HEK293 (cell line): Measurements from ENCODE around the gene GAK.

Source experiments
- CTCF ChIP-seq: fragments of 450-650 bp; formaldehyde crosslinking; IDR thresholded peaks from 2 replicates; pipeline ENCODE4 v1.5.1; 2016; ENCODE audit warnings: missing biosample characterization, missing genetic modification characterization
- ZBTB11 ChIP-seq: fragments of 450-650 bp; formaldehyde crosslinking; conservative IDR thresholded peaks from 2 replicates; pipeline ENCODE4 v1.5.1; 2016; ENCODE audit warnings: low read depth, missing biosample characterization, missing genetic modification characterization
- ZNF138 ChIP-seq: fragments of 450-650 bp; formaldehyde crosslinking; IDR thresholded peaks from 2 replicates; pipeline ENCODE4 v1.5.1; 2016; ENCODE audit warnings: missing biosample characterization, missing genetic modification characterization, borderline replicate concordance
- ZNF148 ChIP-seq: fragments of 450-650 bp; formaldehyde crosslinking; IDR thresholded peaks from 2 replicates; pipeline ENCODE4 v1.5.0; 2017; ENCODE audit warnings: missing biosample characterization, missing genetic modification characterization, borderline replicate concordance
- ZNF184 ChIP-seq: fragments of 450-650 bp; IDR thresholded peaks from 2 replicates; pipeline ENCODE4 v1.5.1; 2018; ENCODE audit warnings: missing biosample characterization, mild to moderate bottlenecking, missing genetic modification characterization
- ZNF670 ChIP-seq: fragments of 450-650 bp; formaldehyde crosslinking; IDR thresholded peaks from 2 replicates; pipeline ENCODE4 v1.5.1; 2016; ENCODE audit warnings: missing biosample characterization, missing genetic modification characterization, low read depth
- ZNF768 ChIP-seq: fragments of 450-650 bp; formaldehyde crosslinking; IDR thresholded peaks from 2 replicates; pipeline ENCODE4 v1.5.1; 2018; ENCODE audit warnings: missing biosample characterization, mild to moderate bottlenecking, missing genetic modification characterization

GRCh38 chr4:911871-912490 lies 20.1 kb downstream of the GAK start:
- TF ChIP-seq CTCF (tag by site-specific recombination) (no peak), ZNF148 (no peak), ZNF184 (no peak), ZNF768 (tag by site-specific recombination) (no peak), ZBTB11 (tag by site-specific recombination) (no peak), ZNF670 (tag by site-specific recombination) (no peak), ZNF138 (tag by site-specific recombination) (no peak)
